NCI-H1048 (cell line): ENCODE data around the gene CEP85.
"Not testable (repeated sequence)": the region's sequence is repeated elsewhere in the genome, so short reads cannot be mapped to it uniquely, and the experiment has no call there.

Experiments
- DNase-seq: peaks from one replicate; lab custom pipeline; 2025; lab: John Stamatoyannopoulos, UW

Gene CEP85

GRCh38 chr1:26290122-26290881 lies 56.3 kb downstream of the CEP85 start:
- DNase-seq: no peak

- DNase-seq: no peak
Measured at GRCh38 chr1:26290882-26291261, 56.9 kb downstream of the CEP85 start.

- DNase-seq: no peak
Measured at GRCh38 chr1:26291433-26291832, 57.4 kb downstream of the CEP85 start.

- DNase-seq: no peak
Measured at GRCh38 chr1:26291939-26292338, 57.9 kb downstream of the CEP85 start.

- DNase-seq: not testable (repeated sequence)
Measured at GRCh38 chr1:26292735-26293134, 58.7 kb downstream of the CEP85 start.

DNA sequence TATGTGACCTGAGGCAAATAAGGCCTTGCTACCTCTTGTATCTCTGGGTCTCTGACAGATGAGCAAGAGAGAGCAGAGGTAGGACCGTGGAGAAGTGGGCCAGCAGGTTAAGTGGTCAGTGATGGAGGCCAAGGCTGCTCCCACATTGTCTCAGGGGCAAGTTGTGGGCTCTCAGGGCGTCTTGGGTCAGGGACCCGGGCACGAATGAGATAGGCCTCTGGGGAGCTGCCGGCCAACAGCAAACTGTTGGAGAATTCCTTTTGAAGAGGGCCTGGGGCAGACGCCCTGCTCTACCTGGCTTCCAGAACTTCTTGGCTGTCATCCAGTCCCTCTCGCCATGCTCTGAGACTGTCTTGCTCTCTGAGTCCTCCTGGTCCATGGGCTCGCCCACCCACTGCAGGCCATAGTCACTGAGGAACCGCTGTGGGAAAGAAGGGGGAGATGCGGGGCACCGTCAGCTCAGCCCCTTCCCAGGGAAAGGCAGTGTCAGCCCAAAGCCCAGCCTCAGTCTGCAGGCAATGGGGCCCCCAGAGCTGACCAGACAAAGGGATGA lies 60.0 kb downstream of the CEP85 start:
- no peak for DNase-seq

- no peak for DNase-seq
Measured at GRCh38 chr1:26295194-26296138, 61.5 kb downstream of the CEP85 start.

- DNase-seq: no peak
Measured at GRCh38 chr1:26296340-26297056, 62.5 kb downstream of the CEP85 start.

- DNase-seq: no peak
Measured at GRCh38 chr1:26297057-26297790, 63.2 kb downstream of the CEP85 start.

DNA sequence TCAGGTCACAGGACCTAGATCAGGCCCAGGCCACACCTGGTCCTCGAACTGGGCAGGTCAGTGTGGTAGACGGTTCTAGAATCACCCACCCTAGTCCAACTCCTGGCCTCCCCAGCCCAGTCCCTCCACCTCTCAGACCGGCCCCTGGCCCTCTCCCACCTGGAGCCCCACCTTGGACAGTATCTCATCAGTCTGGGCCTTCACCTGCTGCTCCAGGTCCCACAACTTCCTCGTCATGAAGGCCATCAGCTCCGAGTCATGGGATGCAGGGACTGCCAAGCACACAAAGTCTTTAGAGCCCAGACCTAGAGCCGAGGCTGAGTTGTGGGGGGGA lies 63.8 kb downstream of the CEP85 start:
- DNase-seq: no peak

- DNase-seq: no peak
Measured at GRCh38 chr1:26300578-26301275, 66.7 kb downstream of the CEP85 start.

- no peak for DNase-seq
Measured at GRCh38 chr1:26302733-26303405, 68.9 kb downstream of the CEP85 start.

DNA sequence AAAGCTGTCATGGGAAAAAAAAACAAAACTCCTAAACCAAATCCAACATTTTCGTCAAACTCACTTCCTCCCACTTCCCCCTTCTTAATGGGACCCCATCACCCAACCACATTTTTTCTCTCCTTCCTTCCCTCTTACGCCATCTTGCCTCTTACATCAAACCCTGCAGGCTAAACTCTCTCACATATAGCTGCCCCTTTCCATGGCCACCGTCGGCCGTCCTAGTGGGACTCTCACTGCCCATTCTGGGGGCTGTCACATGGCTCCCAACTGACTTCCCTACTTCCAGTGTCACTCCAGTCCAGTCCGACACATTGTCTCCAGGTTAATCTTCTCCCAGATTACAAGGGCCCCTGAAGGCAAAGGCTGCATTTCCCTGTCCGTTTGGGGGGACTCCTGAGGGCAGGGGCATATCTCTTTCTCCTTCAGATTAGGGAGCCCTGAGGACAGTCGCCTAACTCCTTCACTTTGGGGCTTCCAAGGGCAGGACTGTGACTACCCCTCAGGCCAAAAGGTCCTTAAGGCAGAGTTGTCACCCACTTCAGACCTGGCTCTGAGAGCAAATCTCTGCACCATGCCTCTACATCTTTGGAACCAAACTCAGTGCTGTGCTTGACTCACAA lies 71.8 kb downstream of the CEP85 start:
- no peak for DNase-seq

DNA sequence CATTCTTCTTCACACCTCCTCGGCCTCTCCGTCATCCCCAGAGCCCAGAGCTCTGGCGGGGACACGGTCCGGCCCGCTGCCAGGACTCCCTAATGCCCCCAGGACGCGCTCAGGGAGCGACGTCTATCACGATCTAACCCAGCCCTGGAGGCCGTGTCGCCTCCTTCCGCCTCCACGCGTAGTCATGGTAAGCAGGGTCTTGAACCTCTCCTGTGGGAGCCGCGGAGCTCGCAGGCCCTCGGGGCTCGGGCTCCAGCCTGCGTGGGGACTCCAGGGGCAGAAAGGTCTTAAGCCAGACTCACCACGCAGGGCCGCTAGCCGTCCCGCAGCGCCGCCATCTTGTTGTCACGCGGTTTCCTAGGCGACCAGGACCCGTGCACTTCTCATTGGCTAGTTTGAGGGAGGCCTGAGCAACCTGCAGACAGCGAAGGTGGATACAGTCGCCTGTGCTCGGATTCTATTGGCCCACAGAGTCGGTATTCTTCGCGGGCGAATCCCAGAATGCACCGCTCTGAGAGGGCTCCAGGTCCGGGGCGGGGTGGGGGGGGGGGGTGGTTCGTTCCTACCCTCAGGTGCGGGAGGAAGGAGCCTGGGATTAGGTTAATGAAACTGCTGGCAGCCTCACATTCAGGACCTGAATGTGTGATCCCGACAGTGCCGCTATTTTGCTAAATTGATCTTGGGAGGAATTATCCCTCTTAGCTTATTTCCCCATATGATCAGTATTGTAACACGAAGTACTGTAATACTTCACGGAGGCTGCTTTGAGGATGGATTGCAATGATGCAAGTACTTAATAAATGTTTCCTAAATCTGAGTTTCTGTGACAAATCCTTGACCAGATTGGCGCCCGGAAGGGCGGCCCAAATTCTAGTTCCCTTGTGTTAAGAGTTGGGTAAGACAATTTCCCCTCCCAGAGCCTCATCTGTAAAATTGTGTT lies 72.6 kb downstream of the CEP85 start, which contains the start of gene UBXN11:
TSS of gene UBXN11 (minus strand) at position 347 of the 940 bp plus-strand sequence. CDS start 3,753 bp downstream, outside the sequence.
- DNase-seq: peak; percentile 85

- no peak for DNase-seq
Measured at GRCh38 chr1:26307363-26307781, 73.4 kb downstream of the CEP85 start.

GRCh38 chr1:26307966-26308899 lies 74.2 kb downstream of the CEP85 start:
- not testable (repeated sequence) for DNase-seq

- DNase-seq: no peak
Measured at GRCh38 chr1:26314501-26314900, 80.5 kb downstream of the CEP85 start.
